ENCODE results near the gene SATB2. TPM values are rescaled to one million over a fixed set of nuclear protein-coding genes. Genes with fewer than 3 reads are reported as not detected.

The SATB2 gene
- total RNA-seq (2022) = 8.4 and 11.2 TPM in 2 replicates
- Bru-seq, nascent RNA = percentile 56 among the genes with signal in this experiment
- BruChase-seq, experiment 1, labeled RNA remaining after a 6-hour chase = percentile 46 among the genes with signal in this experiment
- percentile 50 among the genes with signal in this experiment for BruChase-seq, experiment 2, labeled RNA remaining after a 2-hour chase
- long read RNA-seq, partial matches to known transcripts = 2 of 4 reads
- long read RNA-seq, other reads (novel, unspliced or antisense) = 2 of 4 reads

- H3K36me3 Mint-ChIP-seq (ENCODE audit: insufficient read depth, unreplicated experiment) = peaks cover 54% of the 10 kb centered on the region
- CTCF ChIA-PET = interaction anchor here (0.8 kb wide), 1 partner anchor 16 kb away, joined by 5 read pairs; no protein-coding TSS in a partner anchor
- BruUV-seq (replicated peaks) = TSS peak; percentile 16
- H3K4me1 Mint-ChIP-seq (ENCODE audit: low read depth, unreplicated experiment) = no peaks in the 10 kb centered on the region
- intact Hi-C loops (cut with micrococcal nuclease; ENCODE audit: unreplicated experiment) = loop anchor here (5.0 kb wide), 1 partner anchor 435 kb away; no protein-coding TSS in a partner anchor
- peak; percentile 55 for DNase-seq
- no peaks in the 10 kb centered on the region for H3K27me3 Mint-ChIP-seq (ENCODE audit: unreplicated experiment)
- H3K27ac Mint-ChIP-seq (ENCODE audit: unreplicated experiment) = peak within 1 kb of the TSS; percentile 39
- H3K9me3 Mint-ChIP-seq (ENCODE audit: low read depth, unreplicated experiment) = no peaks in the 10 kb centered on the region
- H3K4me3 Mint-ChIP-seq (ENCODE audit: low read depth, unreplicated experiment) = peak within 1 kb of the TSS; percentile 91
- no peak for TF ChIP-seq CTCF (IDR thresholded peaks at IDR 0.05; ENCODE audit: unreplicated experiment)
Measured at GRCh38 chr2:199457147-199458008, at the start of gene SATB2. TSS of gene SATB2 (minus strand) at chr2:199457939. CDS start at chr2:199456037, 1,902 bp downstream.

GRCh38 chr2:199505755-199506403 lies 48.1 kb upstream of the SATB2 start:
- Mint-ChIP-seq H3K9me3 (ENCODE audit: low read depth, unreplicated experiment) (no peaks in the 10 kb centered on the region), H3K36me3 (ENCODE audit: insufficient read depth, unreplicated experiment) (no peaks in the 10 kb centered on the region), H3K27me3 (ENCODE audit: unreplicated experiment) (no peaks in the 10 kb centered on the region), H3K4me1 (ENCODE audit: low read depth, unreplicated experiment) (no peaks in the 10 kb centered on the region), H3K27ac (ENCODE audit: unreplicated experiment) (no peak overlapping the region), H3K4me3 (ENCODE audit: low read depth, unreplicated experiment) (no peak overlapping the region)
- no TSS peak for BruUV-seq (replicated peaks)
- no peak for DNase-seq
- no peak for TF ChIP-seq CTCF (IDR thresholded peaks at IDR 0.05; ENCODE audit: unreplicated experiment)
- intact Hi-C loops (cut with micrococcal nuclease; ENCODE audit: unreplicated experiment) = no loop called here
- CTCF ChIA-PET = no interaction called here

- intact Hi-C loops (cut with micrococcal nuclease; ENCODE audit: unreplicated experiment) = no loop called here
- Mint-ChIP-seq H3K9me3 (ENCODE audit: low read depth, unreplicated experiment) (no peaks in the 10 kb centered on the region), H3K4me3 (ENCODE audit: low read depth, unreplicated experiment) (no peak overlapping the region), H3K27me3 (ENCODE audit: unreplicated experiment) (no peaks in the 10 kb centered on the region), H3K36me3 (ENCODE audit: insufficient read depth, unreplicated experiment) (no peaks in the 10 kb centered on the region), H3K4me1 (ENCODE audit: low read depth, unreplicated experiment) (no peaks in the 10 kb centered on the region), H3K27ac (ENCODE audit: unreplicated experiment) (no peak overlapping the region)
- no TSS peak for BruUV-seq (replicated peaks)
- no peak for DNase-seq
- CTCF ChIA-PET = interaction anchor here (0.7 kb wide), 1 partner anchor 1003 kb away, joined by 3 read pairs; no protein-coding TSS in a partner anchor
- no peak for TF ChIP-seq CTCF (IDR thresholded peaks at IDR 0.05; ENCODE audit: unreplicated experiment)
Measured at GRCh38 chr2:199503148-199503547, 45.4 kb upstream of the SATB2 start.

- no peak overlapping the region for H3K27ac Mint-ChIP-seq (ENCODE audit: unreplicated experiment)
- CTCF ChIA-PET = interaction anchor here (1.6 kb wide), 1 partner anchor 10 kb away, joined by 3 read pairs; no protein-coding TSS in a partner anchor
- H3K4me3 Mint-ChIP-seq (ENCODE audit: low read depth, unreplicated experiment) = no peak overlapping the region
- H3K36me3 Mint-ChIP-seq (ENCODE audit: insufficient read depth, unreplicated experiment) = no peaks in the 10 kb centered on the region
- no TSS peak for BruUV-seq (replicated peaks)
- intact Hi-C loops (cut with micrococcal nuclease; ENCODE audit: unreplicated experiment) = no loop called here
- H3K9me3 Mint-ChIP-seq (ENCODE audit: low read depth, unreplicated experiment) = no peaks in the 10 kb centered on the region
- DNase-seq = no peak
- no peaks in the 10 kb centered on the region for H3K4me1 Mint-ChIP-seq (ENCODE audit: low read depth, unreplicated experiment)
- TF ChIP-seq CTCF (IDR thresholded peaks at IDR 0.05; ENCODE audit: unreplicated experiment) = no peak
- H3K27me3 Mint-ChIP-seq (ENCODE audit: unreplicated experiment) = no peaks in the 10 kb centered on the region
Measured at GRCh38 chr2:199499005-199499404, 41.3 kb upstream of the SATB2 start.

Data from Calu3 (cell line).